Measurements from ENCODE around the gene NUFIP1.
"Not testable (repeated sequence)": the region's sequence is repeated elsewhere in the genome, so short reads cannot be mapped to it uniquely, and the experiment has no call there.

NUFIP1 gene

DNA sequence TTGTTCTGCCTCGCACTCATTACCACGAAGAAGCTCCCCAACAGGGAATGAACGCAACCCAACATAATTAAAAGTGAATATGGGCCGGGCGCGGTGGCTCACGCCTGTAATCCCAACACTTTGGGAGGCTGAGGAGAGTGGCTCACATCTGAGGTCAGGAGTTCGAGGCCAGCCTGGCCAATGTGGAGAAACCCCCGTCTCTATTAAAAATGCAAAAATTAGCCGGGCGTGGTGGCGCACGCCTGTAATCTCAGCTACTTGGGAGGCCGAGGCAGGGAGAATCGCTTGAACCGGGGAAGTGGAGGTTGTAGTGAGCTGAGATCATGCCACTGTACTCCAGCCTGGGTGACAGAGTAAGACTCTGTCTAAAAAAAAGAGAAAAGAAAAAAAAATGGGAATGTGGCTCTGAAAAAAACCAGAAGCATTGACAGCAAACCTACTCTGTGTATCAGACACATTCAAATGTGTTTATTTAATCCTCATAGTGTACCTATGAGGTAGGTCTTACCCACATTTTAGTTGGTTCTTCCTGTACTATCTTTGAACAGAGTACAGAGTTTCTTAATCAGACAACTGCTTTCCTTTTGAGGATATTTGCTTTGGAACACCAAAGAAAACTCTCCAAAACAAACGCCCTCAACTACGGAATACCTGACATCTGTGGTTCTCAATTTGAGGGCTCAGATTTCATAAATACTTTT lies 70.0 kb downstream of the NUFIP1 start:
- DNase-seq = no peak

- DNase-seq = peak; percentile 84
Observed at GRCh38 chr13:44918326-44919103, 70.8 kb downstream of the NUFIP1 start.

DNA sequence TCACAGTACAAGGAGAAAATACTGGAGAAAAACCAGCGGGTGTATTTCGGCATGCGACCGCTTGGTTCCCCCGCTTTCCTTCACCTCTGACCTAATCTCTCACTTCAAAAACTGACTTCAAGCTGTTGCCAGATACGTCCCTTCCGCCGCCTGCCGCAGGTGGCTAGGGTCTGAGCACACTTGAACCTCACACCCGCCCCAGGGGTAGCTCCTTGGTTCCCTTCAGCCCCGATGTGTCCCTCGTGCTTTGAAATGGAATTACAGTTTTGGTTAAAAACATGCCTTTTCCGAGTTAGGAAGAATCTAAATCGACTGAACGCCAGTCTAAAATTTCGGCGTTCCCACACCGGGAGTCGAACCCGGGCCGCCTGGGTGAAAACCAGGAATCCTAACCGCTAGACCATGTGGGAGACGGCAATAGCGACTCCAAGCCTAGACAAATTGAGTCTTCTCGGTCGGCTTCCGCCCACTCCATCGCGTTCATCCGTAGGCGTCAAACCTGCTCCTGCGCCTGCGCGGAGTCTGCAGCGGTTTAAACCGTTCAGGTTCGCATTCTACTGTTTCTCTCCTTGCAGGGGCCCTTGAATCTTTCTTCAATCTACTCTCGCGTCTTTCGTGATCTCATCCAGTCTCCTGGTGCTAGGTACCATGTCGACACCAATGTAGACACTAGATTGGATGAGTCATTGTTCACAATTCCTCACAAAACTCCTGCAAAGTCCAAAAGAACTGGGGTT lies 71.5 kb downstream of the NUFIP1 start:
- DNase-seq = peak; percentile 94

- DNase-seq = no peak
Observed at GRCh38 chr13:44912278-44913016, 76.8 kb downstream of the NUFIP1 start.

DNA sequence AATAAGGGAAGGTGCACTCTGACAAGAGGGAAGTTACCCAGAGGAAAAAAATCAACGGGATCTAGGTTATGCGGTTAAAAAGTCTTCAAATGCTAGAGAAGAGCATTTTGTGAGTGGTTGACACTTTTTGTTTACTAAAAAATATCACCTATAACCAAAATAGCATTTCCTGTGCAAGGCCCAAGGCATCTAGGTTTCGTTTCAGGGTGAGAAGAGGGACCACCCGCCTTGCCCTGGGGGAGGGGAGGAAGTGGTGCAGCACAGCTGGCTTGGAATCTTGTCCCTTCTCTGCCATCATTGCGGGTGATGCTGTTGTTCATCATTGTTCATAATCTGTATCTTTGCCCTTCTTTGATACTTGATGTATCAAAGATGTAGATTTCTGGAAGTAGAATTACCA lies 80.6 kb downstream of the NUFIP1 start:
- DNase-seq = no peak

DNA sequence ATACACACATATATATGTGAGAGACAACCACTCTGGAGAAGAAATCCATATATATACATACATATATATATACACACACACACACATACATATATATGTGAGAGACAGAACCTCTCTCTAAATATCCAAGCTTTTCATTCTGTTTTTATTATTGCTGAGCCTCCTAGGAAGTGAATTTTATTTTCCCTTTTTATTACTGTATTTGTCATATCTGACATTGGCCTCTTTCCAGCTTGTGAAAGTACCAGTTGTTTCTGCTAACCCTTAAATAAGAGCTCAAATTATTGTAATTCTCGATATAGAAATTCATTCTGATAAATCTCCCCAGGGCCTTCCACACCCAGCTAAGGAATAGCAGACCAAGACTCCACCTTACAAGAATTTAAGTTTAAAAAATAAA lies 81.0 kb downstream of the NUFIP1 start:
- no peak for DNase-seq

- DNase-seq = no peak
Observed at GRCh38 chr13:44906713-44907112, 82.6 kb downstream of the NUFIP1 start.

DNA sequence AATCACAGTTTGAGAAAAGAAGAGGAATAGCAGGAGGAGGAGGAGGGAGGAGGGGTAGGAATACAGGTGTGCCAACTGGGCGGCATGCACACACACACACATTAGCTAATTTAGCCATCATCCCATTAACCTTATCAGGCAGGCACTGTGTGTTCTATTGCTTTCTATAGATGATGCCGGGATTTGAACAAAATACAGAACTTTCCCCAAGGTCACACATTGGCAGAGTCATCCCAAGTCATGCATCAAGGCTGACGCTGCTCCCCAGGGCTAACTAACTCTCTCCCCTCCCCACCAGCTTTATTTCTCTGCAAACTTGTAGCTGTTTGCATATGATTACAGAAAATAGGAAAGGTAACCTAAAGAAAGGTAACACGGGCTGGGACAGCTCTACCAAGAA lies 83.0 kb downstream of the NUFIP1 start:
- DNase-seq = no peak

DNA sequence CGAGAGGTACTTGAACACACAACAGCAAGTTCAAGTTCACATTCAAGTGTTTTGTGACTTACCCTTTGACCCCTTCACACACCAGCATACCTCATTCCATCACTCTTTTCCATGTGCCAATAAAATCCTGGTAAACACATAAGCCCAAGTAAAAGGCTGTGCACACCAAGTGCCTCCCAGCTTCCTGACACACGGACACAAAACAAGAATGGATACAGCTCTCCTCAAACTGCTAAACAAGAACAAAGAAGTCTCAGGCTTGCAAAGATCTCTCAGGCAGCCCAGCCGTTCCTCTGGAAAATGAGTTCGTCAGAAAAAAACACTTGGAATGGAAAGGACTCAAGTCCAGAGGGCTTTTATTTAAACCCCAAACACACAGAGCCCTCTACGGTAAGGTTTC lies 83.7 kb downstream of the NUFIP1 start:
- DNase-seq = no peak

DNA sequence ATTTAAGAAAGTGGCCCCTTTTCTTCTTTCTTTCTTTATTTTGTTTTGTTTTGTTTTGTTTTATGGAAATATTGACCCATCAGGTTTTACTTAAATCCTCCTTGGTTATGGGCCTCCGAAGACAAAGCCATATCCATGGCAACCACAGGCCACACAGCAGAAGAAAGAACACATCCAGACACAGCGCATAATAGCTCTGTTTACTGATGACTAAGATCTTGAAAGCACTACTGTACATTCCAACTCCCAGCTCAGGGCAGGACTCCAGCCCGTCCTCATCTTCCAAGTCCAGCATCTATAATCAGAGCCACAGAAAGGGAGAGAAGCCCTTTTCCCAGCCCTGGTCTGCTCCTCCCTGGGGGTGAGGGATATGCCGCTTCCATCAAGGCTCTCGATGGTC lies 84.3 kb downstream of the NUFIP1 start:
- no peak for DNase-seq

DNA sequence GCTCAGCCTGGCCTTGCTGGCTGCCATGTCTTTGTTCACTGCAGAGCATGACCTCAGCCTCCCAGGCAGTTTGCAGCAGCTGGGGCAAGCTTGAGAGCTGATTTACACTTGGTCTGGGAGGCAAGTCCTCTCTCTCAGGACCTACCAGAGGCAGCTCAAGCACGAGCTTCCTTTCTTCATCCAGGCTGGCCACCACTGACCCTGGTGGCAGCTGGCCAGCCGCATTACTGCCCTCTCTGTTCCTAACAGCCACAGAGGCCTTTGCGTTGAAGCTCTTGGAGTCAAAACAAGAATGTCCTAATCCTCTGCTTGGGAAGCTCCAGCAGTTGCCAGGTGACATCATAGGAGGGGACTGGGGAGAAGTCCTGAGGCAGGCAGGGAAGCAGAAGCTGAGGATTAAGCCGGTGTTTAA lies 85.7 kb downstream of the NUFIP1 start:
- DNase-seq = no peak

- no peak for DNase-seq
Observed at GRCh38 chr13:44902738-44903137, 86.5 kb downstream of the NUFIP1 start.

DNA sequence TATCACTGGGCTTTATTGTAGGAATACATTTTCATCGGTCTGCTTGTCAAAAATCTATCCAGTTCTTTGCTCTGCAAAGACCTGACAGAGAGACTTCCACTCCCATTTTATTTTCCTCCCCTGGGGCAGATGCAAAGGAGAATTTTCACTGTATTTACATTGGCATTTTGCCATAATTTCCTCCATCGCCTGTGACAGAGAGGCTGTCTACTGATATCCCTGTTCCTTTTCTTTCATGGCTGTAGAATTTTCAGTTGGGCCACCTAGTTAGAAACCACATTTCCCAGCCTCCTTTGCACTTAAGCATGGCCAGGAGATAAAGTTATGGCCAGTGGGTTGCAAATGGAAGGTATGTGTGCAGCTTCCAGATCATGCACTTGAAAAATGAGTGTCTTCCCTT lies 89.3 kb downstream of the NUFIP1 start:
- DNase-seq = no peak

GRCh38 chr13:44898308-44898707 lies 91.0 kb downstream of the NUFIP1 start:
- not testable (repeated sequence) for DNase-seq

- DNase-seq = no peak
Observed at GRCh38 chr13:44895953-44896335, 93.3 kb downstream of the NUFIP1 start.

DNA sequence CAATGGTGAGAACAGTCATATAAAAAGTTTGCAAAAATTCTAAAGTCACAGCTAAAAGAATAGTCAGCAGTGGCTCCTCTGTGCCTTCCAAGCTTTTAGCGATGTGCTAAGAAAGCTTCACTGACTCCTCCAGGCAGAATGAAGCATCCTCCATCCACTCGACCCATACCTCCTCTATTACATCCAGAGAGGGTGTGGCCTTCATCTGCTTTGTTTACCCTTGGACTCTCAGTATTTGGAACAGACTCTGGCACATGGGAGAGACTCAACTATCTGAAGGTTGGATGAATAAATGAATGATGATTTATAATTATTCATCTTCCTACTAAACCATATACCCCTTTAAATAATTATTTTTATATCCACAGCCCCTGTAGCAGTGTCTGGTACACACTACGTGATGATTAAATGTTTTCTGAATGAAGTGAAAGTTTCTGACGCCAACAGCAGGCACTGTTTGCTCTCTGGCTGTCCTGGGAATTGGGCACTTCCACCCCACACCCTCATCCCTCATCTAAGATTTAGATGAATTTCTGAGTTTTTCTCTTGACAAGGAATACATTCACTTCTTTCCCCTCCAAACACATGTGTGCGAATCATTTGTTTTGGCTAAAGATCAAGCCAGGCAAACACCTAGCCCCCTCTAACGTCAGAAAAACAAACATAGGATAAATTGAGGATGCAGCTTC lies 93.9 kb downstream of the NUFIP1 start:
- no peak for DNase-seq

- DNase-seq = no peak
Observed at GRCh38 chr13:44894001-44894770, 95.1 kb downstream of the NUFIP1 start.
